ENCODE results near the gene TXNRD1.

Gene TXNRD1

DNA sequence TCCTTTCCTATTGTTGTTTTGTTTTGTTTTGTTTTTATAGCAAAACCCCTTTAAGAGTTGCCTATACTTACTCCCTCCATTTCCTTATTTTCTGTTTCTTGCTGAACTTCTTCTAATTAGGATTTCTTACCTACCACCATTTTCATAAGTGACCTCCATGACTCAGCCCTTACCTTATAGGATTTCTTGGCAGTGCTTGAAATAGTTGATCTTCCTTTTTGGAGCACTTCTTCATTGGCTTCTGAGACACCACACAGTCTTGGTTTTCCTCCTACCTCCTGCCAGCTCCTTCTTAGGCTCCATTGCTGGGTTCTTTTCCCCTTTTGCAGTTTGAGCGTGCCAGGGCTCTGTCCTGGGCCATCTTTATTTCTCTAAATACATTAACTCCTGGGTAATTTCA lies 64.5 kb downstream of the TXNRD1 start:
- no peak for TF ChIP-seq ZNF132 (tag by site-specific recombination; IDR thresholded peaks at IDR 0.05; ENCODE audit: borderline replicate concordance)
- TF ChIP-seq HOXC10 (CRISPR knock-in tag; IDR thresholded peaks at IDR 0.05), result no peak
- TF ChIP-seq ZNF274 (IDR thresholded peaks at IDR 0.05; ENCODE audit: low read length), result no peak
- no peak for TF ChIP-seq ZNF274 (tag by site-specific recombination; IDR thresholded peaks at IDR 0.05; ENCODE audit: borderline replicate concordance)
- no peak for TF ChIP-seq ZNF19 (tag by site-specific recombination; IDR thresholded peaks at IDR 0.05; ENCODE audit: low read depth)
- no peak for TF ChIP-seq ZNF837 (tag by site-specific recombination; IDR thresholded peaks at IDR 0.05)
- no peak for TF ChIP-seq ZNF423 (tag by site-specific recombination; IDR thresholded peaks at IDR 0.05)
- no peak for TF ChIP-seq ZNF211 (tag by site-specific recombination; IDR thresholded peaks at IDR 0.05; ENCODE audit: low read depth)
- no peaks in the 10 kb centered on the region for H3K4me1 ChIP-seq (ENCODE audit: control insufficient read depth, insufficient read depth, low read length)
- H3K4me3 ChIP-seq (ENCODE audit: low read depth, low read length), result no peak overlapping the region
- H3K36me3 ChIP-seq (ENCODE audit: control insufficient read depth in 2 of 2, insufficient read depth in 1 of 2, low read length in 2 of 2), result no peaks in the 10 kb centered on the region
- ChIA-PET CTCF (interaction anchor here (0.6 kb wide), 1 partner anchor 1485 kb away, joined by 3 read pairs; no protein-coding TSS in a partner anchor), POLR2A (no interaction called here)
- H3K9me3 ChIP-seq (ENCODE audit: control insufficient read depth, insufficient read depth, low read depth, low read length), result no peaks in the 10 kb centered on the region
- no peak overlapping the region for H3K27ac ChIP-seq (ENCODE audit: extremely low read depth, low read depth, low read length)

DNA sequence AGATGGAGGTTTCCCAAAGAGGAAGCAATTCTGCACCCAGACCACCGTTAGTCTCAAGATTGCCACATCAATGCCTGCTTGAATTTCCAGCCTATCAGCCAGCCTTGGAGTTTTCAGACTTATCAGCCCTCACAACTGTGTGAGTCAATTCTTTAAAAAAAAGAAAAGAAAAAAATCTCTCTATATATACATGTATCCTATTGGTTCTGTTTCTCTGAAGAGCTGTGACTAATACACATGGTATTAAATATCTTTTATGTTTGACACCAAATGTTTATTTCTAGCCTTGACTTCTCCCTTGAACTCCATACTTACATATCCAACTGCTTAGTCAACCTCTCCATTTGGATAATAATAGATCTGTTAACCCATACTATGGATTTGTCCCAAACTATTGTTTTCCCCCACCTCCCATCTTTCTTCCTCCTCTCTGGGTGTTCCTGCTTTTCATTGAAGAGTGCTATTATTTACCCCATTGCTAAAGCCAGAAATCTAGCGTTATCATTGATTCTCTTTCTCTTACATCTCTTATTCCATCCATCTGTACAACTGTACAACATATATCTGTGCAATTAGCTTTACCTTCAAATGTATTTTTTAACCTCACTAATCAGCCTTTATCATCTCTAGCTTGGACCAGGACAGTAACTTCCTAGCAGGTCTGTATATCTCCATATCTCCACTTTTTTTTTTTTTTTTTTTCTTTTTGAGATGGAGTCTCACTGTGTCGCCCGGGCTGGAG lies 65.3 kb downstream of the TXNRD1 start:
- TF ChIP-seq ZFP3 (tag by site-specific recombination; IDR thresholded peaks at IDR 0.05; ENCODE audit: low read depth) (no peak), ZNF366 (tag by site-specific recombination; conservative IDR thresholded peaks at IDR 0.05) (peak; percentile 15; the same call in 1 of the 2 replicates)
- CTCF ChIA-PET, result no interaction called here
- POLR2A ChIA-PET, result no interaction called here
- no peaks in the 10 kb centered on the region for H3K36me3 ChIP-seq (ENCODE audit: control insufficient read depth in 2 of 2, insufficient read depth in 1 of 2, low read length in 2 of 2)
- peaks cover 2% of the 10 kb centered on the region; the same call in 1 of the 2 replicates for H3K4me1 ChIP-seq (ENCODE audit: control insufficient read depth, insufficient read depth, low read length)
- no peaks in the 10 kb centered on the region for H3K9me3 ChIP-seq (ENCODE audit: control insufficient read depth, insufficient read depth, low read depth, low read length)
- no peak overlapping the region for H3K27ac ChIP-seq (ENCODE audit: extremely low read depth, low read depth, low read length)
- no peak overlapping the region for H3K4me3 ChIP-seq (ENCODE audit: low read depth, low read length)

DNA sequence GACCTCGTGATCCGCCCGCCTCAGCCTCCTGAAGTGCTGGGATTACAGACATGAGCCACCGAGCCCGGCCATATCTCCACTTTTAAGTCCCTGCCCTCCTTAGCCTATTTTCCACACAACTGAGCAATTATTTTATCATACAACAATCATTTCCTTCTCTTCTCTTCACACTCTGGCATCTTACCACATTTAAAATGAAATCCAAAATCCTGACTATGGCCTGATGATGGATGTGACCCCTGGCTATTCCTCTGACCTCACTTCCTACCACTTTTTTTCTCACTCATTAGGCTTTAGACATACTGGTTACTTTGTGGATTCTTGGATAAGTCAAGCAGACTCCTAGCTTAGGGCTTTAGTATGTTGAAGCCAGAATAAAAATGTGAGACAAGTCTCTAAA lies 66.1 kb downstream of the TXNRD1 start:
- TF ChIP-seq GLIS1 (tag by site-specific recombination; IDR thresholded peaks at IDR 0.05) (no peak), SCRT2 (tag by site-specific recombination; IDR thresholded peaks at IDR 0.05) (no peak), ZNF433 (tag by site-specific recombination; IDR thresholded peaks at IDR 0.05; ENCODE audit: low read depth) (no peak), ZNF561 (tag by site-specific recombination; IDR thresholded peaks at IDR 0.05; ENCODE audit: borderline replicate concordance) (no peak), ZNF521 (tag by site-specific recombination; IDR thresholded peaks at IDR 0.05) (no peak), ZFP3 (tag by site-specific recombination; IDR thresholded peaks at IDR 0.05; ENCODE audit: low read depth) (no peak), SCRT1 (tag by site-specific recombination; IDR thresholded peaks at IDR 0.05; ENCODE audit: borderline replicate concordance) (no peak), KLF1 (tag by site-specific recombination; IDR thresholded peaks at IDR 0.05) (no peak), GLI2 (tag by site-specific recombination; IDR thresholded peaks at IDR 0.05; ENCODE audit: borderline replicate concordance, low read depth) (no peak), ZNF514 (tag by site-specific recombination; IDR thresholded peaks at IDR 0.05) (no peak), ZNF626 (tag by site-specific recombination; IDR thresholded peaks at IDR 0.05) (no peak)
- TF ChIP-seq, protein P1, sequence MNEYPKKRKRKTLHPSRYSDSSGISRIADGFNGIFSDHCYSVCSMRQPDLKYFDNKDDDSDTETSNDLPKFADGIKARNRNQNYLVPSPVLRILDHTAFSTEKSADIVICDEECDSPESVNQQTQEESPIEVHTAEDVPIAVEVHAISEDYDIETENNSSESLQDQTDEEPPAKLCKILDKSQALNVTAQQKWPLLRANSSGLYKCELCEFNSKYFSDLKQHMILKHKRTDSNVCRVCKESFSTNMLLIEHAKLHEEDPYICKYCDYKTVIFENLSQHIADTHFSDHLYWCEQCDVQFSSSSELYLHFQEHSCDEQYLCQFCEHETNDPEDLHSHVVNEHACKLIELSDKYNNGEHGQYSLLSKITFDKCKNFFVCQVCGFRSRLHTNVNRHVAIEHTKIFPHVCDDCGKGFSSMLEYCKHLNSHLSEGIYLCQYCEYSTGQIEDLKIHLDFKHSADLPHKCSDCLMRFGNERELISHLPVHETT (tag by site-specific recombination; IDR thresholded peaks at IDR 0.05), result no peak
- TF ChIP-seq, protein P2, sequence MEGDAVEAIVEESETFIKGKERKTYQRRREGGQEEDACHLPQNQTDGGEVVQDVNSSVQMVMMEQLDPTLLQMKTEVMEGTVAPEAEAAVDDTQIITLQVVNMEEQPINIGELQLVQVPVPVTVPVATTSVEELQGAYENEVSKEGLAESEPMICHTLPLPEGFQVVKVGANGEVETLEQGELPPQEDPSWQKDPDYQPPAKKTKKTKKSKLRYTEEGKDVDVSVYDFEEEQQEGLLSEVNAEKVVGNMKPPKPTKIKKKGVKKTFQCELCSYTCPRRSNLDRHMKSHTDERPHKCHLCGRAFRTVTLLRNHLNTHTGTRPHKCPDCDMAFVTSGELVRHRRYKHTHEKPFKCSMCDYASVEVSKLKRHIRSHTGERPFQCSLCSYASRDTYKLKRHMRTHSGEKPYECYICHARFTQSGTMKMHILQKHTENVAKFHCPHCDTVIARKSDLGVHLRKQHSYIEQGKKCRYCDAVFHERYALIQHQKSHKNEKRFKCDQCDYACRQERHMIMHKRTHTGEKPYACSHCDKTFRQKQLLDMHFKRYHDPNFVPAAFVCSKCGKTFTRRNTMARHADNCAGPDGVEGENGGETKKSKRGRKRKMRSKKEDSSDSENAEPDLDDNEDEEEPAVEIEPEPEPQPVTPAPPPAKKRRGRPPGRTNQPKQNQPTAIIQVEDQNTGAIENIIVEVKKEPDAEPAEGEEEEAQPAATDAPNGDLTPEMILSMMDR (tag by site-specific recombination; IDR thresholded peaks at IDR 0.05), result no peak
- TF ChIP-seq, protein P3, sequence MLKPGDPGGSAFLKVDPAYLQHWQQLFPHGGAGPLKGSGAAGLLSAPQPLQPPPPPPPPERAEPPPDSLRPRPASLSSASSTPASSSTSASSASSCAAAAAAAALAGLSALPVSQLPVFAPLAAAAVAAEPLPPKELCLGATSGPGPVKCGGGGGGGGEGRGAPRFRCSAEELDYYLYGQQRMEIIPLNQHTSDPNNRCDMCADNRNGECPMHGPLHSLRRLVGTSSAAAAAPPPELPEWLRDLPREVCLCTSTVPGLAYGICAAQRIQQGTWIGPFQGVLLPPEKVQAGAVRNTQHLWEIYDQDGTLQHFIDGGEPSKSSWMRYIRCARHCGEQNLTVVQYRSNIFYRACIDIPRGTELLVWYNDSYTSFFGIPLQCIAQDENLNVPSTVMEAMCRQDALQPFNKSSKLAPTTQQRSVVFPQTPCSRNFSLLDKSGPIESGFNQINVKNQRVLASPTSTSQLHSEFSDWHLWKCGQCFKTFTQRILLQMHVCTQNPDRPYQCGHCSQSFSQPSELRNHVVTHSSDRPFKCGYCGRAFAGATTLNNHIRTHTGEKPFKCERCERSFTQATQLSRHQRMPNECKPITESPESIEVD (tag by site-specific recombination; IDR thresholded peaks at IDR 0.05), result no peak
- Histone ChIP-seq H3K4me3 (ENCODE audit: low read depth, low read length) (no peak overlapping the region), H3K27ac (ENCODE audit: extremely low read depth, low read depth, low read length) (no peak overlapping the region), H3K4me1 (ENCODE audit: control insufficient read depth, insufficient read depth, low read length) (peaks cover 7% of the 10 kb centered on the region; the same call in 1 of the 2 replicates), H3K9me3 (ENCODE audit: control insufficient read depth, insufficient read depth, low read depth, low read length) (no peaks in the 10 kb centered on the region), H3K36me3 (ENCODE audit: control insufficient read depth in 2 of 2, insufficient read depth in 1 of 2, low read length in 2 of 2) (no peaks in the 10 kb centered on the region)
- POLR2A ChIA-PET, result no interaction called here
- CTCF ChIA-PET, result no interaction called here
